Stimulated activated CD8-positive, alpha-beta memory T cell treated with anti-CD3 and anti-CD28 coated beads, Interleukin-15, amount 100 ng/mL, for 4 hours (primary cell): ENCODE measurements around the gene C14orf180.
"Not testable (repeated sequence)": the region's sequence is repeated elsewhere in the genome, so short reads cannot be mapped to it uniquely, and the experiment has no call there.

Source experiments
- DNase-seq, 2 donors: peaks; one replicate each; pipeline ENCODE4 v3.0.0-alpha.2; 2020; ENCODE audit warnings: low read depth in 2 of 2

The C14orf180 gene

DNA sequence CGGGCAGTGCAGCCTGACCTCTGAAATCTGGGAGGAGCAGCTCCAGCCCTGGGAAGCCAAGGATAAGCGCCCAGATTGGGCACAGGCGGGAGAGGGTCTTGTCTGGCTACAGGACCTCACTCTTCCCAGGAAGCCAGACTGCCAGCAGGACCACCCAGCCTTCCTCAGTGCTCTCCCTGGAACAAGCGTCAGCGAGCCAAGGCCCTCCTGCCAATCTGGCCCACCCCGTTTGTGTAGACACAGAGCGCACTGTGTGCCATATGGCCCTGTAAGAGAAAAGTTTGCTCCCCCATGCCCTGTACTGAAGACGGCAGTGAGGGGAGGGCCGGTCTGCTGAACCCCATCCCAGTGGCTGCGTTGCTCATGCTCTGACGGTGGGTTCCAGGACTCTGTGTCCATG lies 1.2 kb upstream of the C14orf180 start:
- no peak for DNase-seq

GRCh38 chr14:104579939-104580338 lies 375 bp downstream of the C14orf180 start:
- not testable (repeated sequence) for DNase-seq

GRCh38 chr14:104580961-104581360 lies 1.4 kb downstream of the C14orf180 start:
- no peak for DNase-seq

GRCh38 chr14:104581521-104581920 lies 2.0 kb downstream of the C14orf180 start:
- DNase-seq = no peak

- DNase-seq = no peak
Observed at GRCh38 chr14:104582005-104582404, 2.4 kb downstream of the C14orf180 start.

GRCh38 chr14:104582662-104583061 lies 3.1 kb downstream of the C14orf180 start:
- DNase-seq = no peak

DNA sequence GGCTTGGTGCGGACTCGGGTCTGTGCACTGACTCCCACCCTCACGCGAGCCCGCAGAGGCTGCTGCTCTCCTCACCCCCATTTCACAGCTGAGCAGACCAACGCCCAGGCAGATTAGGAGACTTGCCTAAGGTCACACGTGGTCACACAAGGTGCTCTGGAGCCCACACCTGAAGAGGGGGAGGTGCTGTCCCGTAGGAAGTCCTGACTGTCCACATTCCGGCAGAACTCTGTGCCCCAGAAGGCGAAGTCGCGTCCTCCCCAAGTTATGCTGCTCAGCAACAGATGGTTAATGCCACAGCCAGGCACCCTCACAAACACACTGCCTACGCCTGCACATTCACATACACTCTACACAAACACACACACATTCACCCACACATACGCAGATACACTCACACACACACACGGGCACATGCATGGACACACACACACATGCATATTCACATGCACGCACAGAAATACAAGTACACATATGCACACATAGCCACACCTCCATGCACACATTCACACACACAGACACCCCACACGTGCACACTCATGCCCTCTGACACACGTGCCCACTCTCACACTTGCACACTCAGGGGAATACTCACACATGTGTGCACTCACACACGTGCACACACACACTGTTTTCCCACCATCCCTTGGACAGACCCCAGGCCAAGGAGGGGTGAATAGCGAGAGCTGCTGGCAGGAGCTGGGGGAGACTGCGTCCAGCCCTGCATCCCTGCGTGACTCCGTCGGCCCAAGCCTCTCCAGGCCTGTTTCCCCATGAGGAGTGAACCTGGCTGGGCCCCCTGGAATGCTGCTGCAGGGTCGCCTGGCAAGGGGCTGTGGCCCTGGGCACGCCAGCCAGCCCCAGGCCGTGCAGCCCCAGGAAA lies 4.1 kb downstream of the C14orf180 start:
- no peak for DNase-seq

DNA sequence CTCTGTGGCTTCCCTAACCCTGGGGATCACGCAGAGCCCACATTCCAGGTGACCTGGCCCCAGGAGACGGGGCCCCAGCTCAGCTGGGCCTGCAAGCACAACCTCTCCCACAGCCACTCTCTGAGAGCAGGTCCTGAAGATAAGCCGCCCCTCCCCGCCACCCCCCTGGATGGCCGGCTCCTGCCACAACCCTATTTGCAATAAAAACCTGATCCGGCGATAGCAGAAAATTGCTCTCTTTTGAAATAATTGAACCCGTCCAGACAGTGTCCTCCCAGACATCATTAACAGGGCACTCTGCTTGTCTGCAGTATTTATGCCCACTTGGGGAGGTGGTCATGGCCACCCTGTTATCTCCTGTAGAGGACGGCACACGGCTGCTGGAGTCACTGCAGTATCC lies 5.0 kb downstream of the C14orf180 start:
- DNase-seq = no peak

DNA sequence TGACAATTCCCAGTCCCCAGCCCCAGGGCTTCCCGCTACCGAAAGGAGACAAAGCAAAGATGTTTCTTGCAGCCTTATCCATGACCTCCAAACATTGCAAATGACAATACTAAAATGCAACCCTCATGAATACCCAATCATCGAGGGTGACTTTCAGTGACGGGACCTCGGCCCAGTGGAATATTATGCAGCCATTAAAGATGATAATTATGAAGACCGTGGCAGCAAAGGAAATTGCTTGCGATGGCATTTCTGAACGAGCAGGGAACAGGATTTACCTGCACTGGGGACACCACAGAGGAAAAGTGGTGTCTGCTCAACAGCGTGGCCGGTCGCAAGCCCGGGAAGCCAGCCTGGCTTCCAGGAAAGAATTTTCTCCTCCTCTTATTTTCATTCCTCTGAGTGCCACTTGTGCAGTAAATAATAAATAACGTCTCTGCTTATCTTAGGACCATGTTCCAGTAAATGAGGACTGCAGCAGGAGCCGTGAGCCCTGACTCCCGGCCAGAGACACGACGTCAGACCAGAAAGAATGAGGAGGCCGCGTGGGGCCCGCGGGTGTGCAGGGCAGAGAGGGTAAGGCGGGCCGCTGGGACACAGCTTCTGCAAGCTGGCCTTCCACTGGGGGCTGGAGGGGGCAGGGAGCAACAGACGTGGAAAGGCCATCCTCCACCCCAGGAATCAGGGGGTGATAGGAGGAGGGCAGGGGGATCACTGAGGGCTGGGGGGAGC lies 6.6 kb downstream of the C14orf180 start:
- no peak for DNase-seq

- DNase-seq = no peak
Observed at GRCh38 chr14:104586832-104587620, 7.5 kb downstream of the C14orf180 start.

- DNase-seq = no peak
Observed at GRCh38 chr14:104587641-104588040, 8.1 kb downstream of the C14orf180 start.

DNA sequence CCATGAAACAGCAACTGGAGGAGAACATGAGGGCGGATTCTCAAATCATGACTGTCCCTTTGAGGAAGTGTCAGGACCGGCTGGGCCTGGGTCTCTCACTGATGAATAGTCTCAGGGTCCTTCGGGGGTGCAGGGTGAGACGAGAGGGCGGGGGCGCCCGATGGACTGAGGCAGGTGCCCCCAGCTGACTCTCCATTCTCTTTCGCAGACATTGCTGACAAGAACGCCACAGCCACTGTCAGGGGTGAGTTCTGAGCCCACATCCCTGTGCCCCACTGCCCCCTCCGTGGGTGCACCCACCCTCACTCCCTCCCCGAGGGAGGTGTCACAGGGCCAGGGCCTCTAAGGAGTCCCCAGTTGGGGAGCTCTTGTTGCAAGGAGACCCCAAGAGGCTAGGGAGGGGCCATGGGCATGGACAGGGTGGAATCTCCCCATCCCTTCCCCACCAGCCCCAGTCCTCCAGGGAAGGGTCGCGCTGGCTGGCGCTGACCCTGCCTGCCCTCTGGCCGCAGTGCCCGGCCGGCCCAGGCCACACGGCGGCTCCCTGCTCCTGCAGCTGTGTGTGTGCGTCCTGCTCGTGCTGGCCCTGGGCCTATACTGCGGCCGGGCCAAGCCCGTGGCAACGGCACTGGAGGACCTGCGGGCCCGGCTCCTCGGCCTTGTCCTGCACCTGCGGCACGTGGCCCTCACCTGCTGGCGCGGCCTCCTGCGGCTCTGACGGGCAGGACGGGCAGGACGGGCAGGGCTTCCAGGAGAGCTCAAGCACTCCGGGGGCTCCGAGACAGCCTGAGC lies 8.7 kb downstream of the C14orf180 start:
- no peak for DNase-seq

DNA sequence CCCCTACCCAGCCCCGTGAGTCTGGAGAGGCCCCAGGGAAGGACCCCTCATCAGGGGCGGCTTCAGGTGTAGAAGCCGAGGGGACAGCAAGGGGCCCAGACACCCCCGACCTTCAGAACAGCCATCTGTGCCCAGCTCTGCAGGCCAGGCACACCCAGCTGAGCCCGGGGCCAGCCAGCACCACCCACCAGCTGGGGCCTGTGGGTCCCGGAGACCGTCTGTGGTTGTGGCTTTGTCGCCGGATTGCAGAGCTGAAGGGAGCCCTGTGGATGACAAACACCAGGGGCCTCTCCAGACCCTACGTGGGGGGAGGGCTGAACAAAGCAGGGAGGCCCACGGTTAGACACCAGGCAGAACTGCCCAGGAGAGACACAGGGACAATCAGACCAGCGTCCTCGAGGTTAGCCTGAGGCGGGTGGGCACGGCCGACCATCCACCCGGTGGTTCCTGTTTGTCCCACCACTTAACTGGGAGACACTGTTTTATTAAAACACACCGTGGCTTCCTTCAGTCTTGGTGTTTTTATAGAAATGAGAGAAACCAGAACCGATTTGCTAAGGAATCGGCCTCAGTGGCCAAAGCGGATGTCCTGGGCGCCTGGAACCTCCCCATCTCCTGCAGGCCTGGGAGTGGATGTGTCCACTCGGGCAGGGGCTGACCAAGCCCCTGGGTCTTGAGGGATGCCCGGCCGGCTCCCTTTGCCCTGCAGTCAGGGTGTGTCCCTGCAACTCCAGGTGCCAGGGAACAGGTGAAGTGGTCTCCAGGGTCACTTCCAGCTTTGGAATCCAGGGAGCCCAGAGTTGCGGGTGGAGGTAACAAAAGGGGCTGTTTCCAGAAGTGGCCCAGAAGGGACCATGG lies 10.0 kb downstream of the C14orf180 start:
- DNase-seq = no peak

DNA sequence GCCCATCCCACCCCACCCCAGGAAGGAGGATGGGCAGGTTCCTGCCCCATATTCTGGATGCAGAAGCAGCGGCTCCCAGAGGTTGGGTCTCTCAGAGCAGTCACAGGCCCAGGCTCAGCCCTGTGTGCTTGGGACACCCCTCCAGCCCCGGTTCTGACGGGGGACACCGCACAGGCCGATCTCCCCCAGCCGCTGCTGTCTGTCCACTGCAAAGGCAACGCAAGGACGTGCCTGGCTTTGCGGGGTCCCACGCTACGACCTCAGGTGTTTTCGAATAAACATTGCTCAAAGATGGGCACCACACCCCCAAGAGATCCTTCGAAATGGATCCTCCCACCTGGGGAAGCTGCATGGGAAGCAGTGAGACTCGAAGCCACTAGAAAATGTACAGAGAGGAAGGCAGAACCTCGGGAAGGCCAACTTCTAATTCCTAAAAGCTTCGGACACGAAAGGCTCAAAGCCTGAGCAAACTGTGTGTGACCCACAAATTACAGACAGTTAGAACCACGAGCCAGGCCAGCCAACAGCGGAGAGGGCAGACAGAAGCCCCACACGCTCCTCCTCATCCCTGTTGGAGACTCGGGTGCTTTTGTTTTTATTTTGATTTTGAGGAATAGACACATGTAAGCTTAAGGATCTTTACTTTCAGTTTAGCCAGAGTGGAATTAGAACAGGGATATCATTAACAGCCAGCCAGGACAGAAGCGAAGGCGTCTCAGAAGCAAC lies 10.8 kb downstream of the C14orf180 start:
- DNase-seq = no peak

DNA sequence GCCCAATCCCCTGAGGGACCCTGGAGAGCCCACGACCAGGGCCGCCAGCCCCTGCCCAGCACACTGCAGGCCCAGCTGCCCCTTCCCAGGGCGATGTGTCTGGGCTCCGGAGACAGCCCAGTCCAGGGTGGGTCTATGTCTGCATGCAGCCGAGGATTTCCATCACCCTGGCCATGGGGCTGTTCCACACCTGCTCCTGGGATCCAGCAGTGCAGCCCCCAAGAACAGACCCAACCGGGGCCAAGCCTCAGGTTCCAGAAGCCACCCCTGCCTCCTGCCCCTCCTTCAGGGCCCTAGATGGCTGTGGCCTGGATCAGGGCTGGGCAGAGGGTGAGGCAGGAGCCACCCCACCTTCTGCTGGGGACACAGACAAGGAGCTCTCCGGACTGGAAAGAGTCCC lies 11.5 kb downstream of the C14orf180 start:
- no peak for DNase-seq

- DNase-seq = no peak
Observed at GRCh38 chr14:104591506-104592291, 12.1 kb downstream of the C14orf180 start.

- DNase-seq = no peak
Observed at GRCh38 chr14:104592292-104592672, 12.7 kb downstream of the C14orf180 start.

GRCh38 chr14:104592785-104593184 lies 13.2 kb downstream of the C14orf180 start:
- no peak for DNase-seq

DNA sequence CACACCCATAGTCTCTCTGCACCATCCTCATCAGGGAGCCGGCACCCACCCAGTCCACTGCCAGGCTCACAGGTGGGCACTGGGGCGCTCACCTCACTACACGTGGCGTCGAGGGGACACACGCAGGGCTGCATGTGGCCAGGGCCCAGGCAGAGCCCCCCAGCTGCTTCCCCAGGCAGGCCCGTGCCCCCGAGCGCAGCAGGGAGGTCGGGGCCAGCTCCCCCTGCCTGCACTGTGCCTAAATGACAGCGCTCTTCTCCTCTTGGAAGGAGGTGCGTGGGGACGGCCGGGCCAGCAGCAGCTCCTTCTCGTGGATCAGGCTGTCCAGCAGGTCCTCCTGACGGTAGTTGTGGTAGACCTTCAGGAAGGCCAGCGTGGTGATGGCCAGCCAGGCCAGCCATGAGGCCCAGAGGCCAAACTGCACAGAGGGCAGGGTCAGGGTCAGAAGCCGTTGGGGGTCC lies 13.7 kb downstream of the C14orf180 start:
- DNase-seq = no peak
